IMR-90 (cell line): ENCODE results near the gene ZFAND5.

Experiments used
- BHLHE40 ChIP-seq: fragments of 150-350 bp; IDR thresholded peaks from 2 replicates; pipeline ENCODE4 v1.6.1; 2016; ENCODE audit warnings: mild to moderate bottlenecking, low read depth, low read length
- CEBPB ChIP-seq: IDR thresholded peaks from 2 replicates; pipeline ENCODE4 v1.6.1; 2012; ENCODE audit warnings: low read depth, low read length, improper control_type of control experiment
- CHD1 ChIP-seq: IDR thresholded peaks from 2 replicates; pipeline ENCODE4 v1.6.1; 2012; ENCODE audit warnings: low read depth, low read length, improper control_type of control experiment
- FOS ChIP-seq: fragments of 150-350 bp; IDR thresholded peaks from 2 replicates; pipeline ENCODE4 v1.6.1; 2016; ENCODE audit warnings: low read depth, low read length
- MXI1 ChIP-seq: IDR thresholded peaks from 2 replicates; pipeline ENCODE4 v1.6.1; 2012; ENCODE audit warnings: low read depth, mild to moderate bottlenecking, low read length, moderate library complexity, borderline replicate concordance
- NFE2L2 ChIP-seq: fragments of 150-350 bp; IDR thresholded peaks from 2 replicates; pipeline ENCODE4 v1.6.1; 2016; ENCODE audit warnings: low read depth, mild to moderate bottlenecking, low read length
- POLR2A ChIP-seq: IDR thresholded peaks from 2 replicates; pipeline ENCODE4 v1.6.1; 2012; ENCODE audit warnings: mild to moderate bottlenecking, low read depth, low read length
- RAD21 ChIP-seq: IDR thresholded peaks from 2 replicates; pipeline ENCODE4 v1.6.1; 2012; ENCODE audit warnings: low read length, improper control_type of control experiment
- SMC3 ChIP-seq: fragments of 150-350 bp; IDR thresholded peaks from 2 replicates; pipeline ENCODE4 v1.6.1; 2016; ENCODE audit warnings: low read depth, mild to moderate bottlenecking, antibody characterized with exemption, low read length, moderate library complexity
- USF2 ChIP-seq: fragments of 150-350 bp; IDR thresholded peaks from 2 replicates; pipeline ENCODE4 v1.6.1; 2017; ENCODE audit warnings: mild to moderate bottlenecking, antibody characterized with exemption, low read length, low read depth
- TF ChIP-seq, protein P1 (sequence below): conservative IDR thresholded peaks from 2 replicates; pipeline ENCODE4 v1.5.1; 2012; ENCODE audit warnings: mild to moderate bottlenecking, low read depth, low read length, improper control_type of control experiment
- TF ChIP-seq, protein P2 (sequence below): fragments of 150-350 bp; IDR thresholded peaks from 2 replicates; pipeline ENCODE4 v1.6.1; 2016; ENCODE audit warnings: low read depth, mild to moderate bottlenecking, low read length, moderate library complexity, borderline replicate concordance

DNA sequence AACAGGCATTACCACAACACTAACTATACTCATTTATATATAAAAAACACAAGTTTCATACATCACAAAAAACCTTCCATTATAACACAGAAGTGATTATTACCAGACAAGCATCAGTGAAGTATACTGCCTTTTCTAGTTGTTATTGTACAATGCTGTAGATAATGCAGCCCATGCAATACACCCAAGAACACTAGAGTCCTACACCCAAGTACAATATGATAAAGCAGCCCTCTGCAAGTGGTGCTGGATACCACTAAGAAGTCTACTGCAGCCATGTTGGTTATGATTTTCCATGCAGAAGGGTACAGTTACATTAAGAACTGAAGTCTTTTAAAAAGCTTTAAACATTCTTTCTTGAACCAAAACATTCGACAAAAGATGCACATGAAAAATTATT lies 10.3 kb downstream of the ZFAND5 start:
- TF ChIP-seq CEBPB (no peak), SMC3 (no peak), POLR2A (no peak; the same call in 1 of the 2 replicates), CHD1 (no peak), NFE2L2 (no peak), RAD21 (no peak), FOS (no peak), MXI1 (no peak), USF2 (no peak), BHLHE40 (no peak)
- TF ChIP-seq, protein P1, sequence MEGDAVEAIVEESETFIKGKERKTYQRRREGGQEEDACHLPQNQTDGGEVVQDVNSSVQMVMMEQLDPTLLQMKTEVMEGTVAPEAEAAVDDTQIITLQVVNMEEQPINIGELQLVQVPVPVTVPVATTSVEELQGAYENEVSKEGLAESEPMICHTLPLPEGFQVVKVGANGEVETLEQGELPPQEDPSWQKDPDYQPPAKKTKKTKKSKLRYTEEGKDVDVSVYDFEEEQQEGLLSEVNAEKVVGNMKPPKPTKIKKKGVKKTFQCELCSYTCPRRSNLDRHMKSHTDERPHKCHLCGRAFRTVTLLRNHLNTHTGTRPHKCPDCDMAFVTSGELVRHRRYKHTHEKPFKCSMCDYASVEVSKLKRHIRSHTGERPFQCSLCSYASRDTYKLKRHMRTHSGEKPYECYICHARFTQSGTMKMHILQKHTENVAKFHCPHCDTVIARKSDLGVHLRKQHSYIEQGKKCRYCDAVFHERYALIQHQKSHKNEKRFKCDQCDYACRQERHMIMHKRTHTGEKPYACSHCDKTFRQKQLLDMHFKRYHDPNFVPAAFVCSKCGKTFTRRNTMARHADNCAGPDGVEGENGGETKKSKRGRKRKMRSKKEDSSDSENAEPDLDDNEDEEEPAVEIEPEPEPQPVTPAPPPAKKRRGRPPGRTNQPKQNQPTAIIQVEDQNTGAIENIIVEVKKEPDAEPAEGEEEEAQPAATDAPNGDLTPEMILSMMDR, result no peak
- TF ChIP-seq, protein P2, sequence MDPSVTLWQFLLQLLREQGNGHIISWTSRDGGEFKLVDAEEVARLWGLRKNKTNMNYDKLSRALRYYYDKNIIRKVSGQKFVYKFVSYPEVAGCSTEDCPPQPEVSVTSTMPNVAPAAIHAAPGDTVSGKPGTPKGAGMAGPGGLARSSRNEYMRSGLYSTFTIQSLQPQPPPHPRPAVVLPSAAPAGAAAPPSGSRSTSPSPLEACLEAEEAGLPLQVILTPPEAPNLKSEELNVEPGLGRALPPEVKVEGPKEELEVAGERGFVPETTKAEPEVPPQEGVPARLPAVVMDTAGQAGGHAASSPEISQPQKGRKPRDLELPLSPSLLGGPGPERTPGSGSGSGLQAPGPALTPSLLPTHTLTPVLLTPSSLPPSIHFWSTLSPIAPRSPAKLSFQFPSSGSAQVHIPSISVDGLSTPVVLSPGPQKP, result no peak
